Measurements from ENCODE around the gene CANX.

GRCh38 chr5:179764056-179764455, 65.3 kb downstream of the CANX start:
- no peak for TF ChIP-seq POLR2A (IDR thresholded peaks at IDR 0.05)
- no peak for TF ChIP-seq CTCF (IDR thresholded peaks at IDR 0.05)
- no peak for TF ChIP-seq POLR2AphosphoS5 (IDR thresholded peaks at IDR 0.05)
- no peak for TF ChIP-seq EP300 (IDR thresholded peaks at IDR 0.05)

Measured in suprapubic skin (tissue), 4 donors.